EL (cell line): ENCODE results near the gene CSTPP1.
"Not testable (repeated sequence)": the region's sequence is repeated elsewhere in the genome, so short reads cannot be mapped to it uniquely, and the experiment has no call there.

Source experiments
- DNase-seq: peaks from one replicate; pipeline ENCODE4 v3.0.0-alpha.2; 2016

The CSTPP1 gene

GRCh38 chr11:46913484-46913883, 23.1 kb upstream of the CSTPP1 start:
- no peak for DNase-seq

GRCh38 chr11:46914363-46914762, 22.2 kb upstream of the CSTPP1 start:
- peak; percentile 76 for DNase-seq

GRCh38 chr11:46914910-46915309, 21.7 kb upstream of the CSTPP1 start:
- no peak for DNase-seq

GRCh38 chr11:46916286-46917108, 20.1 kb upstream of the CSTPP1 start:
- DNase-seq = peak; percentile 82

- DNase-seq = no peak
These were observed 19.3 kb upstream of the CSTPP1 start for GRCh38 chr11:46917109-46917761.

GRCh38 chr11:46917762-46918082, 18.8 kb upstream of the CSTPP1 start:
- no peak for DNase-seq

GRCh38 chr11:46918083-46918787, 18.3 kb upstream of the CSTPP1 start, which contains the start of gene LRP4:
Gene LRP4 (minus strand): TSS chr11:46918550. CDS start chr11:46918379, 171 bp downstream.
- DNase-seq = peak; percentile 55

GRCh38 chr11:46918788-46919513, 17.6 kb upstream of the CSTPP1 start:
- no peak for DNase-seq

- DNase-seq = peak; percentile 97
These were observed 15.8 kb upstream of the CSTPP1 start for GRCh38 chr11:46920755-46921154.

- not testable (repeated sequence) for DNase-seq
These were observed 8.6 kb upstream of the CSTPP1 start for GRCh38 chr11:46927928-46928327.

- not testable (repeated sequence) for DNase-seq
These were observed 7.9 kb upstream of the CSTPP1 start for GRCh38 chr11:46928701-46929100.

- DNase-seq = peak; percentile 29
These were observed 6.5 kb upstream of the CSTPP1 start for GRCh38 chr11:46930089-46930488.

GRCh38 chr11:46942172-46942571, 5.6 kb downstream of the CSTPP1 start:
- no peak for DNase-seq

- no peak for DNase-seq
These were observed 8.0 kb downstream of the CSTPP1 start for GRCh38 chr11:46944356-46945075.

- DNase-seq = no peak
These were observed 11.0 kb downstream of the CSTPP1 start for GRCh38 chr11:46947399-46948077.

GRCh38 chr11:46948378-46949131, 12.0 kb downstream of the CSTPP1 start:
- DNase-seq = peak; percentile 84

GRCh38 chr11:46949297-46949696, 12.7 kb downstream of the CSTPP1 start:
- DNase-seq = no peak

- no peak for DNase-seq
These were observed 15.3 kb downstream of the CSTPP1 start for GRCh38 chr11:46951864-46952263.

- no peak for DNase-seq
These were observed 16.0 kb downstream of the CSTPP1 start for GRCh38 chr11:46952553-46952952.

GRCh38 chr11:46953093-46953492, 16.5 kb downstream of the CSTPP1 start:
- DNase-seq = no peak

- DNase-seq = no peak
These were observed 22.2 kb downstream of the CSTPP1 start for GRCh38 chr11:46958777-46959176.
